K562 (cell line): ENCODE results near the gene GNGT1. TPM values are rescaled to one million over a fixed set of nuclear protein-coding genes. Genes with fewer than 3 reads are reported as not detected.
A peak's percentile ranks its signal among the peaks of the same experiment; 100 is the strongest.
"Not testable (repeated sequence)": the region's sequence is repeated elsewhere in the genome, so short reads cannot be mapped to it uniquely, and the experiment has no call there.

Experiments
- ATAC-seq: fragments of 200-7000 bp; cut with Tn5 transposase; 3 replicates; pipeline ENCODE4 v1.9.1; 2020; ENCODE audit warnings: moderate library complexity
- BruUV-seq: library from RNA; stranded (reverse); fragments of 400-500 nt; replicated peaks from 2 replicates; lab custom pipeline; 2021; lab: Mats Ljungman, UMichigan
- CTCF ChIA-PET: fragments of 300-600 bp; formaldehyde crosslinking; extraction: SDS; loops from one replicate; lab custom pipeline; 2021; ENCODE audit warnings: low intra/inter-chr PET ratio; lab: Yijun Ruan, JAX
- POLR2A ChIA-PET: fragments of 300-600, 350-650 bp; sonication (Branson Sonifier 250); formaldehyde crosslinking; extraction: SDS; loops from one replicate; lab custom pipeline; 2021; ENCODE audit warnings: antibody characterized with exemption, inconsistent platforms; lab: Yijun Ruan, JAX
- DNase-seq, 4 experiments: peaks; one replicate each; pipeline versions ENCODE4 v3.0.0 to v3.0.0-alpha.2; 2011 to 2018; ENCODE audit warnings: low spot score in 3 of 4, mixed read lengths in 3 of 4; ENCODE audit errors: extremely low read depth in 1 of 4
- FAIRE-seq: peaks from 2 replicates; lab custom pipeline; 2011; peaks lifted over from hg19 to GRCh38; lab: Jason Lieb, UNC
- H2AFZ ChIP-seq: 2 replicates; pipeline ENCODE4 v1.6.0; 2011; ENCODE audit warnings: low read depth, low read length, control low read depth, inconsistent platforms
- H3K27ac ChIP-seq: fragments of 200-600 bp; 3 replicates; pipeline ENCODE4 v1.8.0; 2011; ENCODE audit warnings: low read depth, mild to moderate bottlenecking, control low read depth, inconsistent platforms, low read length, moderate library complexity, mixed read lengths; ENCODE audit errors: extremely low read depth
- H3K27me3 ChIP-seq, 2 experiments: fragments of 300-600 bp in 1 of 2; 2 replicates in 1 of 2; 3 replicates in 1 of 2; pipeline versions ENCODE4 v1.6.0 to v1.8.0; 2011; ENCODE audit warnings: inconsistent platforms in 2 of 2, low read length in 2 of 2, mild to moderate bottlenecking in 1 of 2, mixed read lengths in 1 of 2, moderate library complexity in 1 of 2; ENCODE audit not compliant: control insufficient read depth in 2 of 2, insufficient read depth in 2 of 2
- H3K36me3 ChIP-seq: fragments of 300-600 bp; 3 replicates; pipeline ENCODE4 v1.8.0; 2011; ENCODE audit warnings: mild to moderate bottlenecking, low read length, inconsistent platforms; ENCODE audit not compliant: control insufficient read depth, insufficient read depth
- H3K4me1 ChIP-seq, 2 experiments: fragments of 200-600 bp in 1 of 2; replicated peaks in 1 of 2; 2 replicates in 1 of 2; 3 replicates in 1 of 2; pipeline versions ENCODE4 v1.5.1 to v1.8.0; 2011; ENCODE audit warnings: inconsistent platforms in 2 of 2, low read length in 2 of 2, mild to moderate bottlenecking in 1 of 2, mixed read lengths in 1 of 2, moderate library complexity in 1 of 2; ENCODE audit not compliant: control insufficient read depth in 2 of 2, insufficient read depth in 2 of 2
- H3K4me2 ChIP-seq: 2 replicates; pipeline ENCODE4 v1.6.1; 2011; ENCODE audit warnings: low read length, control low read depth, inconsistent platforms, mixed read lengths; ENCODE audit not compliant: insufficient read depth
- H3K4me3 ChIP-seq: fragments of 200-600 bp; sonication (generic), shearing (Covaris generic); 2 replicates; pipeline ENCODE4 v1.5.1; 2016; ENCODE audit warnings: control low read depth, inconsistent platforms
- H3K79me2 ChIP-seq: fragments of 200-600 bp; 3 replicates; pipeline ENCODE4 v1.8.0; 2011; ENCODE audit warnings: low read length, inconsistent platforms; ENCODE audit not compliant: control insufficient read depth, insufficient read depth
- H3K9ac ChIP-seq, 2 experiments: 2 replicates each; pipeline versions ENCODE4 v1.6.0 to v1.6.1; 2011; ENCODE audit warnings: low read depth in 2 of 2, low read length in 2 of 2, control low read depth in 1 of 2, inconsistent platforms in 1 of 2, mild to moderate bottlenecking in 1 of 2, mixed read lengths in 1 of 2; ENCODE audit not compliant: insufficient read depth in 1 of 2
- H3K9me1 ChIP-seq: one replicate; pipeline ENCODE4 v1.6.0; 2011; ENCODE audit warnings: inconsistent platforms, mild to moderate bottlenecking, low read length, moderate library complexity; ENCODE audit not compliant: control insufficient read depth, insufficient read depth
- H3K9me3 ChIP-seq: replicated peaks from 2 replicates; pipeline ENCODE4 v1.5.1; 2011; ENCODE audit warnings: low read depth, low read length, inconsistent platforms; ENCODE audit not compliant: control insufficient read depth, insufficient read depth
- H4K20me1 ChIP-seq: replicated peaks from 2 replicates; pipeline ENCODE4 v1.6.1; 2011; ENCODE audit warnings: low read length, inconsistent platforms, mixed read lengths; ENCODE audit not compliant: control insufficient read depth, insufficient read depth
- C11orf30 ChIP-seq: fragments of 450-650 bp; IDR thresholded peaks from 2 replicates; pipeline ENCODE4 v1.6.1; 2016; ENCODE audit warnings: low read depth, mild to moderate bottlenecking
- ZNF316 ChIP-seq: fragments of 450-650 bp; IDR thresholded peaks from 2 replicates; pipeline ENCODE4 v1.6.1; 2016
- WGBS: fragments of 100-300 bp; shearing (Covaris generic); methylation state at CpG from one replicate; pipeline ENCODE4 v1.1.6; 2016; ENCODE audit warnings: low coverage, mixed read lengths; ENCODE audit not compliant: insufficient coverage; ENCODE audit errors: missing lambda C conversion rate; 5-methylcytosine and 5-hydroxymethylcytosine counted together
- in situ Hi-C: fragments of 300-500 bp; cut with MboI; formaldehyde crosslinking; loops from 4 replicates; pipeline ENCODE4 v1.15.0; 2018; ENCODE audit warnings: inconsistent platforms, mixed read lengths
- intact Hi-C: fragments of 100-400 bp; cut with micrococcal nuclease; formaldehyde crosslinking; loops from 2 replicates; pipeline ENCODE4 v1.14.2; 2022
- polyA plus RNA-seq, 8 experiments: library from polyadenylated mRNA; depleted of rRNA in 4 of 8; stranded (reverse) in 5 of 8; unstranded in 3 of 8; fragments of >200 nt; fragmentation: Nextera tagmentation in 2 of 8; fragmentation: Illumina TruSeq in 1 of 8; extraction: Ambion mirVana in 2 of 8; extraction: Trizol in 1 of 8; gene quantifications; 2 replicates each; pipeline versions ENCODE4 v1.2.1 to v1.2.3, GENCODE V29; 2011 to 2014; ENCODE audit warnings: inconsistent platforms in 1 of 8, missing spikeins in 1 of 8
- total RNA-seq, 7 experiments: library from RNA; depleted of rRNA in 6 of 7; stranded (reverse); fragments of >200 nt in 6 of 7; fragmentation: Illumina TruSeq in 2 of 7; extraction: Trizol in 2 of 7; gene quantifications; 2 replicates each; pipeline versions ENCODE4 v1.2.1 to v1.2.3, GENCODE V29; 2011 to 2021; ENCODE audit warnings: low replicate concordance in 1 of 7

GNGT1 gene
- total and polyA plus RNA-seq, 9 of the 15 experiments (the other 6 are each of a cell fraction or from before 2014, with no cell fraction given): 0.04 to 0.83 (median 0.51) TPM; not detected in 2

DNA sequence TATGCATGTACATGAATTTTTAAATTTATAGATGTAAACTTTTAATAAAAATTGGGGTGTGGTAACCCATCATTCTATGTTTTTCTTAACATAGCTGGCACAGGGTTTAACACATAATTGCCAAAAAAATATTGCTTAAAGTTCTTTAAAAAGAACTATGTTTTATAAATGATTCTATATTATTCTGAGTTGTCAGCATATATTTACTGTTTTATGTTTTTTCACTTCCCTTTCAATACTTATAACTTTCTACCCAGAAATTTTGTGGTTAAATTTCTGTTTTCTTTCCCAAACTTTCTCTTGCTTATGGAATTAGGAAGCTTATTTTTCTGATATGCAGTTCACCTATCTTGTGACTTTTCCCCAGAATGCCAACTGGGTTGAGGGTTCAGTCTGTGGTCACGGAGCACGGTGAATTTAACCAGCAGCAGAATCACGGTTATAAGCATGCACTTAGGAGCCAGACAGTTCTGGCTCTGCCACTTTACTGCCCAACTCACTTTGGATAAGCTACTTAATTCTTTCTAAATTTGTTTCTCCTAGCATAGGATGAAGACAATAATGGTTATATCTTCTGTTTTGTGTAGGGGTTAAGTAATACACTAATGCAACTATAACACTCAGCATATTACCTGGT is 9.0 kb downstream of the GNGT1 start:
- H3K4me2 ChIP-seq, H3K9me3 ChIP-seq, H4K20me1 ChIP-seq, in situ Hi-C loops, H3K9ac ChIP-seq, POLR2A ChIA-PET, intact Hi-C loops, H3K36me3 ChIP-seq, DNase-seq, CTCF ChIA-PET, H3K4me3 ChIP-seq, ATAC-seq, H3K27me3 ChIP-seq, H2AFZ ChIP-seq, BruUV-seq, H3K27ac ChIP-seq, H3K4me1 ChIP-seq, H3K9me1 ChIP-seq, H3K79me2 ChIP-seq: not testable (repeated sequence)
- TF ChIP-seq C11orf30 (peak; percentile 28; the same call in 1 of the 2 replicates), ZNF316 (peak; percentile 73)
- FAIRE-seq: peak; percentile 74
- WGBS: 0% methylated on average over 2 of the region's 3 CpGs

DNA sequence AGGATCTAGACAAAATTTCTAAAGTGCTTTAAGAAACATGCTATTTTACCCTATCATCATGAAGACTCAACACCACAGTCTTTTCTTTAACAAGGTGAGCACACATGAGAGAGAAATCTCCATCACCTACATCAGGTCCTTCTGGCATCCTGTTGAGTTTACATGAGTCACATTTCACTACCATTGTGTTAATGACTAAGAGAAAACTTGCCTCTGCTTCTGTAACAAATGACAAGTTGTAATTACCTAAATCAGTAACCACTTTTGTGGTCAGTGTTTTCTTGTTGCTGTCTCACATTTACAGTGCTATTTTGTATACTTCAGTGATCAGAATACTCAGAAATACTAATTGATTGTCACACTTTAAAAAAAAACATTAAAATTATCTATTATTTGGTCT is 9.5 kb downstream of the GNGT1 start:
- H2AFZ ChIP-seq, CTCF ChIA-PET, in situ Hi-C loops, H3K4me1 ChIP-seq, H3K4me2 ChIP-seq, H3K36me3 ChIP-seq, H3K79me2 ChIP-seq, DNase-seq, intact Hi-C loops, FAIRE-seq, H3K9me3 ChIP-seq, H3K4me3 ChIP-seq, POLR2A ChIA-PET, H3K27me3 ChIP-seq, H3K27ac ChIP-seq, H3K9ac ChIP-seq, H4K20me1 ChIP-seq, BruUV-seq, ATAC-seq, H3K9me1 ChIP-seq: not testable (repeated sequence)

DNA sequence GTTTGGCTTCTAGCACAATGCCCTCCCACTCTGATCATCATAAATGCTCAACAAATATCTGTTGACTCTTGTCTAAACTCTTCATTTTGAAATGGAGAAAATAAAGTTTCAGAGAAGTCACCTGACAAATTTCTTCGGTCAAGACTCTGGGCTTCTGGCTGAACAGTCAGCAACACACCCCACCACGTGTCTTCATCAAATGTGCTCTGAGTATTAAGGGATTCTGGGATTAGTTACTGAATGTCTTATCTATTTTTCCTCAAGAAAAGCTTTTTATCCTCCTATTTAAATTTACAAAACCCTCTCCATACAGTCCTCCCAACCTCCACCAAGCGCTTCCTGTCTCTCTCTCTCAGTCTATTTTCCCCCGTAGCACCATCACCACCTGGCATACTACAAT is 9.9 kb downstream of the GNGT1 start:
- H3K27ac ChIP-seq, H3K9me1 ChIP-seq, DNase-seq, H3K9ac ChIP-seq, H3K4me2 ChIP-seq, CTCF ChIA-PET, BruUV-seq, POLR2A ChIA-PET, in situ Hi-C loops, H3K9me3 ChIP-seq, H3K4me1 ChIP-seq, H3K79me2 ChIP-seq, H3K36me3 ChIP-seq, H2AFZ ChIP-seq, intact Hi-C loops, H3K27me3 ChIP-seq, FAIRE-seq, H3K4me3 ChIP-seq, ATAC-seq, H4K20me1 ChIP-seq: not testable (repeated sequence)
- WGBS: 0% methylated on average over 4 of the region's 4 CpGs
